Endothelial cell of umbilical vein (primary cell): ENCODE results near the gene TTLL11. TPM values are rescaled to one million over a fixed set of nuclear protein-coding genes. Genes with fewer than 3 reads are reported as not detected.

Source experiments
- BruUV-seq: library from RNA; stranded (reverse); fragments of 400-500 nt; replicated peaks from 2 replicates; lab custom pipeline; 2021; lab: Mats Ljungman, UMichigan
- CTCF ChIA-PET: fragments of 300-600, 350-600 bp; sonication (Branson Sonifier 250); formaldehyde crosslinking; loops from one replicate; lab custom pipeline; 2021; ENCODE audit warnings: antibody characterized with exemption, inconsistent platforms; lab: Charles Lee
- POLR2A ChIA-PET: fragments of 300-600, 350-600 bp; sonication (Branson Sonifier 250); formaldehyde crosslinking; loops from one replicate; lab custom pipeline; 2021; ENCODE audit warnings: antibody characterized with exemption, inconsistent platforms; lab: Charles Lee
- DNase-seq: peaks from one replicate; pipeline ENCODE4 v3.0.0-alpha.2; 2011; ENCODE audit warnings: low read depth, low spot score
- FAIRE-seq: peaks from 2 replicates; lab custom pipeline; 2011; peaks lifted over from hg19 to GRCh38; lab: Jason Lieb, UNC
- H2AFZ ChIP-seq: 2 replicates; pipeline ENCODE4 v1.6.0; 2012; ENCODE audit warnings: low read depth, low read length, control low read depth, inconsistent platforms
- H3K27ac ChIP-seq: 2 replicates; pipeline ENCODE4 v1.5.1; 2011; ENCODE audit warnings: low read depth, mild to moderate bottlenecking, control low read depth, low read length, moderate library complexity; ENCODE audit not compliant: insufficient read depth
- H3K27me3 ChIP-seq, 2 experiments: 2 replicates each; pipeline versions ENCODE4 v1.6.0 to v1.6.1; 2011; ENCODE audit warnings: low read length in 2 of 2, mixed read lengths in 1 of 2; ENCODE audit not compliant: control insufficient read depth in 2 of 2, insufficient read depth in 2 of 2
- H3K36me3 ChIP-seq, 2 experiments: 2 replicates in 1 of 2; 3 replicates in 1 of 2; pipeline ENCODE4 v1.5.1; 2011; ENCODE audit warnings: low read length in 2 of 2, mild to moderate bottlenecking in 1 of 2, moderate library complexity in 1 of 2; ENCODE audit not compliant: control insufficient read depth in 2 of 2, insufficient read depth in 2 of 2; ENCODE audit errors: extremely low read depth in 1 of 2
- H3K4me1 ChIP-seq: 3 replicates; pipeline ENCODE4 v1.5.1; 2011; ENCODE audit warnings: mild to moderate bottlenecking, low read length; ENCODE audit not compliant: control insufficient read depth, insufficient read depth; ENCODE audit errors: extremely low read depth
- H3K4me2 ChIP-seq: 2 replicates; pipeline ENCODE4 v1.6.1; 2011; ENCODE audit warnings: low read length, control low read depth, mixed read lengths; ENCODE audit not compliant: insufficient read depth
- H3K4me3 ChIP-seq, 3 experiments: fragments of 200-600 bp in 1 of 3; sonication (generic), shearing (Covaris generic) in 1 of 3; replicated peaks in 1 of 3; 2 replicates each; pipeline ENCODE4 v1.5.1; 2011 to 2016; ENCODE audit warnings: control low read depth in 3 of 3, low read length in 3 of 3, mild to moderate bottlenecking in 2 of 3, inconsistent platforms in 1 of 3, low read depth in 1 of 3, moderate library complexity in 1 of 3; ENCODE audit not compliant: insufficient read depth in 1 of 3
- H3K79me2 ChIP-seq: 2 replicates; pipeline ENCODE4 v1.6.0; 2012; ENCODE audit warnings: low read length, inconsistent platforms; ENCODE audit not compliant: control insufficient read depth, insufficient read depth
- H3K9ac ChIP-seq: replicated peaks from 2 replicates; pipeline ENCODE3; 2011; ENCODE audit warnings: low read length, control low read depth; ENCODE audit not compliant: insufficient read depth; ENCODE audit errors: extremely low read depth
- H3K9me1 ChIP-seq: replicated peaks from 3 replicates; pipeline ENCODE4 v1.6.0; 2011; ENCODE audit warnings: mild to moderate bottlenecking, low read length; ENCODE audit not compliant: control insufficient read depth, insufficient read depth; ENCODE audit errors: extremely low read depth
- H3K9me3 ChIP-seq: replicated peaks from 2 replicates; pipeline ENCODE4 v1.5.1; 2012; ENCODE audit warnings: low read length, inconsistent platforms; ENCODE audit not compliant: control insufficient read depth, insufficient read depth
- H4K20me1 ChIP-seq: replicated peaks from 2 replicates; pipeline ENCODE3; 2011; ENCODE audit warnings: mild to moderate bottlenecking, low read length; ENCODE audit not compliant: control insufficient read depth, insufficient read depth; ENCODE audit errors: extremely low read depth
- CTCF ChIP-seq, 2 donors: IDR thresholded peaks; 1 replicate in 1 of 2; 2 replicates in 1 of 2; pipeline ENCODE4 v1.5.1; 2011; ENCODE audit warnings: low read length in 2 of 2, mild to moderate bottlenecking in 2 of 2, moderate library complexity in 2 of 2, control low read depth in 1 of 2, inconsistent platforms in 1 of 2, low read depth in 1 of 2; ENCODE audit not compliant: insufficient read depth in 1 of 2; ENCODE audit errors: extremely low read depth in 1 of 2
- EZH2 ChIP-seq: IDR thresholded peaks from 2 replicates; pipeline ENCODE4 v1.6.1; 2012; ENCODE audit warnings: borderline replicate concordance, low read depth, mild to moderate bottlenecking, moderate library complexity, low read length, inconsistent platforms; ENCODE audit not compliant: severe bottlenecking
- FOS ChIP-seq: IDR thresholded peaks from 2 replicates; pipeline ENCODE4 v1.6.1; 2011; ENCODE audit warnings: mild to moderate bottlenecking, low read length, moderate library complexity, borderline replicate concordance; ENCODE audit not compliant: insufficient read depth
- GATA2 ChIP-seq: IDR thresholded peaks from 2 replicates; pipeline ENCODE4 v1.7.0; 2011; ENCODE audit warnings: low read depth, mild to moderate bottlenecking, moderate library complexity, mixed read lengths, low read length; ENCODE audit not compliant: insufficient read length, insufficient read depth
- JUN ChIP-seq: IDR thresholded peaks from 2 replicates; pipeline ENCODE4 v1.6.1; 2011; ENCODE audit warnings: borderline replicate concordance, low read depth; ENCODE audit not compliant: insufficient read length, insufficient read depth
- MAX ChIP-seq: IDR thresholded peaks from 2 replicates; pipeline ENCODE4 v1.6.1; 2011; ENCODE audit not compliant: insufficient read depth, insufficient read length
- MYC ChIP-seq: IDR thresholded peaks from one replicate; pipeline ENCODE4 v1.6.1; 2011; ENCODE audit warnings: mild to moderate bottlenecking, low read depth, low read length
- POLR2A ChIP-seq: IDR thresholded peaks from 2 replicates; pipeline ENCODE4 v1.6.1; 2012; ENCODE audit warnings: low read depth, mild to moderate bottlenecking, control low read depth, low read length
- POLR2AphosphoS5 ChIP-seq: IDR thresholded peaks from 2 replicates; pipeline ENCODE4 v1.6.1; 2012; ENCODE audit warnings: low read depth, mild to moderate bottlenecking, control low read depth, low read length, moderate library complexity; ENCODE audit not compliant: insufficient read depth
- dilution Hi-C: fragments of 300-500 bp; cut with MboI; formaldehyde crosslinking; loops from one replicate; pipeline ENCODE4 v1.15.0; 2019; ENCODE audit warnings: low sequenced_read_pairs; ENCODE audit not compliant: extremely low pct_ligation_motif_present
- intact Hi-C: fragments of 100-400 bp; cut with micrococcal nuclease; formaldehyde crosslinking; loops from one replicate; pipeline ENCODE4 v1.10.0; 2022
- polyA plus RNA-seq, 4 experiments: library from polyadenylated mRNA; depleted of rRNA in 3 of 4; stranded (reverse) in 3 of 4; unstranded in 1 of 4; fragments of >200 nt; gene quantifications; 2 replicates each; pipeline versions ENCODE4 v1.2.1 to v1.2.3, GENCODE V29; 2011 to 2012; ENCODE audit warnings: missing spikeins in 1 of 4
- total RNA-seq: library from RNA; stranded (reverse); gene quantifications from 2 replicates; pipeline ENCODE4 v1.2.3, GENCODE V29; 2021

The TTLL11 gene
- total and polyA plus RNA-seq, 2 donors (not counting 3 experiments of a cell fraction or from before 2014, with no cell fraction given): 4.9 to 5.1 TPM

- Histone ChIP-seq H3K9me1 (no peaks in the 10 kb centered on the region), H3K36me3 (no peaks in the 10 kb centered on the region), H3K27me3 (no peaks in the 10 kb centered on the region), H3K9ac (no peak overlapping the region), H3K79me2 (no peaks in the 10 kb centered on the region), H3K27ac (no peak overlapping the region), H4K20me1 (no peaks in the 10 kb centered on the region), H2AFZ (no peak overlapping the region), H3K4me3 (no peak overlapping the region), H3K4me1 (no peaks in the 10 kb centered on the region), H3K4me2 (no peak overlapping the region), H3K9me3 (no peaks in the 10 kb centered on the region)
- ChIA-PET CTCF (interaction anchor here (1.0 kb wide), 1 partner anchor 14 kb away, joined by 5 read pairs; no protein-coding TSS in a partner anchor), POLR2A (no interaction called here)
- TF ChIP-seq FOS: no peak
- no peak for TF ChIP-seq GATA2
- TF ChIP-seq JUN: no peak
- no peak for TF ChIP-seq MYC
- no peak for TF ChIP-seq EZH2
- no peak for TF ChIP-seq MAX
- TF ChIP-seq POLR2AphosphoS5: no peak
- TF ChIP-seq POLR2A: no peak
- TF ChIP-seq CTCF (IDR thresholded peaks at IDR 0.05; ENCODE audit: extremely low read depth in 1 of 2, insufficient read depth in 1 of 2, low read depth in 1 of 2, low read length in 2 of 2): no peak
- FAIRE-seq (no peak), DNase-seq (no peak)
- dilution Hi-C loops: no loop called here
- BruUV-seq: no TSS peak
- intact Hi-C loops: no loop called here
Measured at GRCh38 chr9:122031776-122032175, 61.3 kb downstream of the TTLL11 start.
